ENCODE data around the gene KCNV2.

- TF ChIP-seq POLR2AphosphoS5 (IDR thresholded peaks at IDR 0.05; ENCODE audit: borderline replicate concordance, low read depth, low read length) (no peak), EZH2 (IDR thresholded peaks at IDR 0.05) (no peak), FOXP2 (optimal IDR thresholded peaks at IDR 0.05; ENCODE audit: control extremely low read depth, extremely low read length, insufficient read depth) (no peak)
Measured at GRCh38 chr9:2693056-2693455, 24.3 kb upstream of the KCNV2 start.

Measured in SK-N-MC (cell line).